GM21423 (cell line): Measurements from ENCODE around the gene TK2.

ENCODE experiments used
- ATAC-seq: cut with Tn5 transposase; IDR thresholded peaks from one replicate; pipeline ENCODE4 v1.9.1; 2021; ENCODE audit warnings: mild to moderate bottlenecking, moderate library complexity; ENCODE audit not compliant: unreplicated experiment

Gene TK2

GRCh38 chr16:66547101-66547989 lies 2.6 kb downstream of the TK2 start:
- ATAC-seq: no peak

GRCh38 chr16:66544016-66544757 lies 5.7 kb downstream of the TK2 start:
- ATAC-seq: no peak

- no peak for ATAC-seq
Measured at GRCh38 chr16:66543541-66543940, 6.4 kb downstream of the TK2 start.

GRCh38 chr16:66542396-66542795 lies 7.5 kb downstream of the TK2 start:
- no peak for ATAC-seq

GRCh38 chr16:66541388-66542355 lies 8.2 kb downstream of the TK2 start:
- ATAC-seq: no peak

- no peak for ATAC-seq
Measured at GRCh38 chr16:66539623-66540469, 10.1 kb downstream of the TK2 start.

- no peak for ATAC-seq
Measured at GRCh38 chr16:66538910-66539309, 11.0 kb downstream of the TK2 start.

GRCh38 chr16:66537236-66537635 lies 12.7 kb downstream of the TK2 start:
- no peak for ATAC-seq

GRCh38 chr16:66536525-66536924 lies 13.4 kb downstream of the TK2 start:
- no peak for ATAC-seq

- no peak for ATAC-seq
Measured at GRCh38 chr16:66534376-66534799, 15.5 kb downstream of the TK2 start.

GRCh38 chr16:66529475-66529874 lies 20.4 kb downstream of the TK2 start:
- no peak for ATAC-seq

- no peak for ATAC-seq
Measured at GRCh38 chr16:66528294-66528693, 21.6 kb downstream of the TK2 start.

GRCh38 chr16:66525396-66526180 lies 24.3 kb downstream of the TK2 start:
- ATAC-seq: no peak

GRCh38 chr16:66524601-66525164 lies 25.2 kb downstream of the TK2 start:
- ATAC-seq: peak; percentile 62

- peak; percentile 32 for ATAC-seq
Measured at GRCh38 chr16:66523861-66524354, 26.0 kb downstream of the TK2 start.

- ATAC-seq: no peak
Measured at GRCh38 chr16:66522816-66523590, 26.9 kb downstream of the TK2 start.

GRCh38 chr16:66521951-66522771 lies 27.8 kb downstream of the TK2 start:
- ATAC-seq: peak; percentile 62
